Natural killer cell (primary cell): ENCODE measurements around the gene CDH11. TPM values are rescaled to one million over a fixed set of nuclear protein-coding genes. Genes with fewer than 3 reads are reported as not detected.

Experiments
- ATAC-seq, 3 donors: fragments of 150-1000 bp in 2 of 3; fragments of 200-7000 bp in 1 of 3; cut with Tn5 transposase; 1 replicate in 1 of 3; 2 replicates in 2 of 3; pipeline ENCODE4 v1.10.0; 2021; ENCODE audit warnings: mild to moderate bottlenecking in 2 of 3, moderate library complexity in 2 of 3
- DNase-seq, 2 donors: peaks; one replicate each; pipeline versions ENCODE4 v3.0.0 to v3.0.0-alpha.2; 2013 to 2021; ENCODE audit warnings: mixed read lengths in 1 of 2
- H3K27ac ChIP-seq: one replicate; pipeline ENCODE4 v1.5.1; 2013; ENCODE audit warnings: mild to moderate bottlenecking, low read length
- H3K27me3 ChIP-seq: one replicate; pipeline ENCODE4 v1.6.1; 2013; ENCODE audit warnings: low read length; ENCODE audit not compliant: control insufficient read depth, insufficient read depth
- H3K36me3 ChIP-seq: one replicate; pipeline ENCODE4 v1.6.1; 2013; ENCODE audit warnings: low read length; ENCODE audit not compliant: control insufficient read depth, insufficient read depth
- H3K4me1 ChIP-seq: one replicate; pipeline ENCODE4 v1.6.1; 2013; ENCODE audit warnings: low read length; ENCODE audit not compliant: control insufficient read depth, insufficient read depth
- H3K4me3 ChIP-seq: one replicate; pipeline ENCODE4 v1.5.1; 2013; ENCODE audit warnings: low read length
- H3K9me3 ChIP-seq: one replicate; pipeline ENCODE4 v1.6.1; 2013; ENCODE audit warnings: low read length; ENCODE audit not compliant: control insufficient read depth, insufficient read depth
- H3K27ac Mint-ChIP-seq, 2 donors: one replicate each; pipeline ENCODE4 v1.8.0; 2022; ENCODE audit warnings: mild to moderate bottlenecking in 2 of 2, mixed read lengths in 2 of 2, moderate library complexity in 1 of 2
- H3K27me3 Mint-ChIP-seq, 2 donors: one replicate each; pipeline ENCODE4 v1.8.0; 2022; ENCODE audit warnings: low read depth in 2 of 2, mixed read lengths in 2 of 2
- H3K36me3 Mint-ChIP-seq: one replicate; pipeline ENCODE4 v1.8.0; 2022; ENCODE audit warnings: mixed read lengths
- H3K4me1 Mint-ChIP-seq, 2 donors: one replicate each; pipeline ENCODE4 v1.8.0; 2022; ENCODE audit warnings: mixed read lengths in 2 of 2
- H3K4me3 Mint-ChIP-seq: one replicate; pipeline ENCODE4 v1.8.0; 2022; ENCODE audit warnings: mild to moderate bottlenecking, moderate library complexity, mixed read lengths
- H3K9me3 Mint-ChIP-seq, 2 donors: one replicate each; pipeline ENCODE4 v1.8.0; 2022; ENCODE audit warnings: mixed read lengths in 2 of 2
- WGBS: methylation state at CpG from one replicate; pipeline ENCODE4 v1.1.7; 2013; ENCODE audit warnings: missing lambda C conversion rate; ENCODE audit not compliant: insufficient coverage; 5-methylcytosine and 5-hydroxymethylcytosine counted together
- intact Hi-C: fragments of 100-400 bp; cut with micrococcal nuclease; formaldehyde crosslinking; loops from one replicate; pipeline ENCODE4 v1.14.2; 2022
- total RNA-seq, 4 donors: library from RNA; stranded (reverse); fragments of 120-200 nt in 1 of 4; gene quantifications; one replicate each; pipeline versions ENCODE4 v1.2.3 to v1.2.4, GENCODE V29; 2013 to 2022
- TF ChIP-seq, protein P1 (sequence below): fragments of 200-600 bp; IDR thresholded peaks from one replicate; pipeline ENCODE4 v1.8.0; 2022; ENCODE audit warnings: antibody characterized with exemption

Gene CDH11
- total RNA-seq, 3 donors from 2014 or later (not counting 1 experiment from before 2014, with no cell fraction given) = not detected

DNA sequence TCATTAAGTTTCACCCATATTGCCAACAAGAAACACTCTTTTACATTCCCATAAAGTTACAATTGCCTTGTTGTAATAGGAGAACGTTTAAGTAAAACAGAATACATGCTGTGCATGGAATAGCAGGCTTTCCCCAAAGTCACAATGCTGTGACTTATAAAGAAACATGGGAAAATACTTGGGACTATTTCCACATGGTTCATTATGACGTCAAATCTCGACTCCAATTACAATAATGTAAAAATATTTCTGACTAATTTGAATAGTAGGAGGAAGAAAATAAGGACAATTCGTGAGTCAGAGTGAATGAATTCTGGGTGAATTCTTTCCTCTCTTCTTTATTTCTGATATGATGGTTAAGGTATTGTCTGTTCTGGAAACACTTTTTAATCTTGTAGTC, 52.8 kb downstream of the CDH11 start:
- Histone ChIP-seq H3K4me1 (no peaks in the 10 kb centered on the region), H3K27me3 (no peaks in the 10 kb centered on the region), H3K36me3 (no peaks in the 10 kb centered on the region), H3K27ac (no peak overlapping the region), H3K9me3 (no peaks in the 10 kb centered on the region), H3K4me3 (no peak overlapping the region)
- no peak overlapping the region for H3K27ac Mint-ChIP-seq
- peaks cover 0 to 3% of the 10 kb centered on the region in 2 donors for H3K27me3 Mint-ChIP-seq
- ATAC-seq (no peak), DNase-seq (no peak)
- TF ChIP-seq, protein P1, sequence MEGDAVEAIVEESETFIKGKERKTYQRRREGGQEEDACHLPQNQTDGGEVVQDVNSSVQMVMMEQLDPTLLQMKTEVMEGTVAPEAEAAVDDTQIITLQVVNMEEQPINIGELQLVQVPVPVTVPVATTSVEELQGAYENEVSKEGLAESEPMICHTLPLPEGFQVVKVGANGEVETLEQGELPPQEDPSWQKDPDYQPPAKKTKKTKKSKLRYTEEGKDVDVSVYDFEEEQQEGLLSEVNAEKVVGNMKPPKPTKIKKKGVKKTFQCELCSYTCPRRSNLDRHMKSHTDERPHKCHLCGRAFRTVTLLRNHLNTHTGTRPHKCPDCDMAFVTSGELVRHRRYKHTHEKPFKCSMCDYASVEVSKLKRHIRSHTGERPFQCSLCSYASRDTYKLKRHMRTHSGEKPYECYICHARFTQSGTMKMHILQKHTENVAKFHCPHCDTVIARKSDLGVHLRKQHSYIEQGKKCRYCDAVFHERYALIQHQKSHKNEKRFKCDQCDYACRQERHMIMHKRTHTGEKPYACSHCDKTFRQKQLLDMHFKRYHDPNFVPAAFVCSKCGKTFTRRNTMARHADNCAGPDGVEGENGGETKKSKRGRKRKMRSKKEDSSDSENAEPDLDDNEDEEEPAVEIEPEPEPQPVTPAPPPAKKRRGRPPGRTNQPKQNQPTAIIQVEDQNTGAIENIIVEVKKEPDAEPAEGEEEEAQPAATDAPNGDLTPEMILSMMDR = no peak
- intact Hi-C loops = no loop called here
- no peak overlapping the region for H3K4me3 Mint-ChIP-seq
- H3K4me1 Mint-ChIP-seq = no peaks in the 10 kb centered on the region
- no peaks in the 10 kb centered on the region for H3K36me3 Mint-ChIP-seq
- H3K9me3 Mint-ChIP-seq = peaks cover 0 to 4% of the 10 kb centered on the region in 2 donors
- 56% methylated on average over 2 of the region's 4 CpGs for WGBS

DNA sequence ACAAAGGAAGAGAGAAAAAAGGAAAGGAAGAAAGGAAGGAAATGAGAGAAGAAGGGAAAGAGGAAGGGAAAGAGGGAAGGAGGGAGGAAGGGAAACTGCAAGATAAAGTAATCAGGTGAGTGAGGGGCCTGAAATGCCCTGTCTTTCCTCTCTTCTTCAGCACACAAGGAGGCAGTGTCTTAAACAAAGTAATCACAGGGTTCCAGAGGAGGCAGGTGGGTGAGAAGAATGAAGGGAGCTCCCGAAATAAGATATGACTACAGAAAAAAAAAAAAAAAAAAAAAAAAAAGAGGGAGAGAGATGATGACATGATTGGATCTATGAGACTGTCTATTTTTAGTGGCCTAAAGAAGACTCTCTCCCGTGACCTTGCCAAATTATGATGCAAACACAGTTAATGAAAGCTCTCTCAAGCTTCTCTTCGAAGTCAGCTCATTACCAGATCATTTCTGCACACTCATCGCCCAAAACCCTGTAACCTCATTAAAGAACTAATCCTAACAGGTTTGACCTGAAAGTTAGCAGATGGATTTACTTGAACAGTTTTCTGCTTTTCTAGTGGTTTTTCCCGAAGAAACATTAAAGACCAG, 53.6 kb downstream of the CDH11 start:
- 74% methylated on average over 5 of the region's 5 CpGs for WGBS
- no peak overlapping the region for H3K4me3 ChIP-seq
- no peaks in the 10 kb centered on the region for H3K9me3 ChIP-seq
- ATAC-seq = no peak
- H3K36me3 ChIP-seq = no peaks in the 10 kb centered on the region
- TF ChIP-seq, protein P1 = no peak
- H3K4me1 ChIP-seq = no peaks in the 10 kb centered on the region
- Mint-ChIP-seq H3K4me3 (no peak overlapping the region), H3K4me1 (no peaks in the 10 kb centered on the region), H3K9me3 (peaks cover 0 to 4% of the 10 kb centered on the region in 2 donors), H3K27ac (no peak overlapping the region), H3K36me3 (no peaks in the 10 kb centered on the region), H3K27me3 (peaks cover 0 to 3% of the 10 kb centered on the region in 2 donors)
- DNase-seq = no peak
- intact Hi-C loops = no loop called here
- no peak overlapping the region for H3K27ac ChIP-seq
- H3K27me3 ChIP-seq = no peaks in the 10 kb centered on the region

DNA sequence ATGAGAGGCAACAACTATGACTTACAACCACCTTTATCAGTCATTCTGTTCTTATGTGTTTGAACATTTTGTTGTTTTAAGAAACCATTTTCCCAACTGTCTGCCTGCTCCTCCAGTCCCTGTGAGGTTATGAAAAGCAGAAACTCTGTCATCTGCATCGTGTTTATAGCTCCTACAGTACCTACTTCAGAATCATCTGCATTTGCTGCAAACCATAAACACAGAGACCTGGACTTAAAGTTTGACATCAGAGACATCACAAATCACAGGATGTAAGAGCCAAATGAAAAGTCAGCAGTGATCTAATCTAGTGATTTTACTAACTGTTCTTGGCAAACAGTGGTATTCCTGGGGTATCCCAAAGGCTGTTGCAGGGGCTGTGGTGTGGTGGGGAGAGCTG, 55.2 kb downstream of the CDH11 start:
- TF ChIP-seq, protein P1 = no peak
- H3K36me3 ChIP-seq = no peaks in the 10 kb centered on the region
- no peak overlapping the region for H3K4me3 ChIP-seq
- H3K4me1 Mint-ChIP-seq = no peaks in the 10 kb centered on the region
- no peaks in the 10 kb centered on the region for H3K27me3 ChIP-seq
- H3K27ac Mint-ChIP-seq = no peak overlapping the region
- H3K36me3 Mint-ChIP-seq = no peaks in the 10 kb centered on the region
- DNase-seq (no peak), ATAC-seq (no peak)
- no peaks in the 10 kb centered on the region for H3K4me1 ChIP-seq
- peaks cover 0 to 3% of the 10 kb centered on the region in 2 donors for H3K27me3 Mint-ChIP-seq
- H3K4me3 Mint-ChIP-seq = no peak overlapping the region
- 50% methylated on average over 1 of the region's 1 CpG for WGBS
- H3K9me3 Mint-ChIP-seq = peaks cover 0 to 4% of the 10 kb centered on the region in 2 donors
- H3K9me3 ChIP-seq = no peaks in the 10 kb centered on the region
- intact Hi-C loops = no loop called here
- no peak overlapping the region for H3K27ac ChIP-seq

DNA sequence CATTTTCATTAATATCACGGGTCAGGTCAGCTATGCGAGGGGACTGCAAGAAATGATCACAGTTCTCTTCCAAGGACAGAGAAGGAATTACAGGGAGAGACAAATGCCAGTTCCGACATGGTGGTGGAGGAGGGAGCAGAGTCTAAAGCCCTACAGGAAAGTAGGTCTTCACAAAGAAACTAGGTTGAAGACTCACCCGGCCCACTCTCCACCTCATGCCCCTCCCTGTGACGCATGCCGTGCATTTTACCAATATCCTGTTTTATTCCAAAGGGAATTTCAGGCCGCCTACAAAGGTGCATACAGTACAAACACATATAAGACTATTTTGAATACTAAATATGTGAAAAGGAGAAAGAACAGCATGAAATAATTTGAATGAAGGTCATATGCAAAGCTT, 56.8 kb downstream of the CDH11 start:
- no peaks in the 10 kb centered on the region for H3K36me3 Mint-ChIP-seq
- no peaks in the 10 kb centered on the region for H3K4me1 Mint-ChIP-seq
- H3K27ac ChIP-seq = no peak overlapping the region
- no peaks in the 10 kb centered on the region for H3K27me3 ChIP-seq
- no peaks in the 10 kb centered on the region for H3K36me3 ChIP-seq
- intact Hi-C loops = no loop called here
- H3K9me3 Mint-ChIP-seq = peaks cover 0 to 2% of the 10 kb centered on the region in 2 donors
- DNase-seq = no peak
- TF ChIP-seq, protein P1 = no peak
- H3K4me3 Mint-ChIP-seq = no peak overlapping the region
- peaks cover 0 to 3% of the 10 kb centered on the region in 2 donors for H3K27me3 Mint-ChIP-seq
- WGBS = 84% methylated on average over 6 of the region's 7 CpGs
- no peak for ATAC-seq
- no peak overlapping the region for H3K4me3 ChIP-seq
- no peaks in the 10 kb centered on the region for H3K4me1 ChIP-seq
- no peaks in the 10 kb centered on the region for H3K9me3 ChIP-seq
- no peak overlapping the region for H3K27ac Mint-ChIP-seq
